ENCODE data around the gene HBB. TPM values are rescaled to one million over a fixed set of nuclear protein-coding genes. Genes with fewer than 3 reads are reported as not detected.

HBB gene
- total RNA-seq, 1 donor from 2014 or later, result not detected

- FAIRE-seq (no peak), DNase-seq (ENCODE audit: low read depth) (no peak)
- Histone ChIP-seq H3K4me3 (ENCODE audit: low read depth, low read length) (no peak overlapping the region), H3K36me3 (ENCODE audit: control insufficient read depth, insufficient read depth, low read length) (no peaks in the 10 kb centered on the region), H3K27me3 (ENCODE audit: control insufficient read depth, insufficient read depth, low read length) (no peaks in the 10 kb centered on the region)
- no peak for TF ChIP-seq CTCF (IDR thresholded peaks at IDR 0.05; ENCODE audit: insufficient read depth, low read length, severe bottlenecking)
Measured at GRCh38 chr11:5210376-5210885, 16.4 kb downstream of the HBB start.

DNA sequence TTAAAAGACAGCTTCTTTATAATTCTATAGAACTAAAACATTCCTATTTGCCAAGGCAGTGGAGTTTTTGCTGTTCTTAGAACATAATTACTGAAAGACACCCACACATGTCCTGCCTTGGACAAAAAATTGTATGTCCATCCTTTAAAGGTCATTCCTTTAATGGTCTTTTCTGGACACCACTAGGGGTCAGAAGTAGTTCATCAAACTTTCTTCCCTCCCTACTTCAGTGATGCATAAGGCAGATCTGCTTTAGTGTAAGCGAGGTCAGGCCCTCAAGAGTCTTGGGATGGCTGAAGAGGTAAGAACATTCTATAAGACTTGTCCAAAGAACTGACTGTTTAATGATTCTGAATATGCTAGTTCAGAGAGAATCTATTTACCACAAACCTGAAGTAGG lies 22.1 kb downstream of the HBB start:
- peak; percentile 49 for TF ChIP-seq CTCF (IDR thresholded peaks at IDR 0.05; ENCODE audit: insufficient read depth, low read length, severe bottlenecking)
- FAIRE-seq (no peak), DNase-seq (ENCODE audit: low read depth) (peak; percentile 69)
- Histone ChIP-seq H3K4me3 (ENCODE audit: low read depth, low read length) (no peak overlapping the region), H3K36me3 (ENCODE audit: control insufficient read depth, insufficient read depth, low read length) (no peaks in the 10 kb centered on the region), H3K27me3 (ENCODE audit: control insufficient read depth, insufficient read depth, low read length) (no peaks in the 10 kb centered on the region)

- no peak for TF ChIP-seq CTCF (IDR thresholded peaks at IDR 0.05; ENCODE audit: insufficient read depth, low read length, severe bottlenecking)
- H3K4me3 ChIP-seq (ENCODE audit: low read depth, low read length), result no peak overlapping the region
- DNase-seq (ENCODE audit: low read depth) (no peak), FAIRE-seq (no peak)
- no peaks in the 10 kb centered on the region for H3K27me3 ChIP-seq (ENCODE audit: control insufficient read depth, insufficient read depth, low read length)
- H3K36me3 ChIP-seq (ENCODE audit: control insufficient read depth, insufficient read depth, low read length), result no peaks in the 10 kb centered on the region
Measured at GRCh38 chr11:5203366-5203765, 23.5 kb downstream of the HBB start.

- FAIRE-seq, result no peak
- TF ChIP-seq CTCF (IDR thresholded peaks at IDR 0.05; ENCODE audit: insufficient read depth, low read length, severe bottlenecking), result no peak
- no peaks in the 10 kb centered on the region for H3K27me3 ChIP-seq (ENCODE audit: control insufficient read depth, insufficient read depth, low read length)
- no peaks in the 10 kb centered on the region for H3K36me3 ChIP-seq (ENCODE audit: control insufficient read depth, insufficient read depth, low read length)
- H3K4me3 ChIP-seq (ENCODE audit: low read depth, low read length), result no peak within 1 kb of the TSS
- DNase-seq (ENCODE audit: low read depth), result no peak
Measured at GRCh38 chr11:5200582-5200981, 26.3 kb downstream of the HBB start, which contains the start of gene OR51V1. Gene OR51V1, minus strand, starts transcription at chr11:5200682. Its CDS starts 0 bp downstream, at chr11:5200682.

DNA sequence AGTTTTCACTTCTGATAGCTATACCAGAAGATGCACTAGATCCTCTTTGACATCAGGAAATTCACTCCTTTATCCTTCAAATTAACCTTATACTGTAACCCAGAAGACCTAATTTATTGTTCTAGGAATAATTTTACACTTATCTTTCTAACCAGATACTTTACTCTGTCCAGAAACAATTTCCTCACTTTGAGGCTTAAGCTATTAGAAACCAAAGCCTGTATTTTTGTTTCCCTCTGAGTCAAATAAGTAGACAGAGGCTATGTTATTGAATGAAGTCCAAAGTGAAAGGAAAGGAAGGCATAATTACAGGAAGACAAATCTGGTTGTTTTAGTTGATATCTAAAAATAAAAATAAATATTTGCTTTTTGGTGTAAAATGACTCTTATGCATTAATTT lies 28.6 kb downstream of the HBB start:
- no peaks in the 10 kb centered on the region for H3K27me3 ChIP-seq (ENCODE audit: control insufficient read depth, insufficient read depth, low read length)
- no peaks in the 10 kb centered on the region for H3K36me3 ChIP-seq (ENCODE audit: control insufficient read depth, insufficient read depth, low read length)
- TF ChIP-seq CTCF (IDR thresholded peaks at IDR 0.05; ENCODE audit: insufficient read depth, low read length, severe bottlenecking), result no peak
- DNase-seq (ENCODE audit: low read depth) (no peak), FAIRE-seq (no peak)
- H3K4me3 ChIP-seq (ENCODE audit: low read depth, low read length), result no peak overlapping the region

GRCh38 chr11:5197536-5197935 lies 29.3 kb downstream of the HBB start:
- DNase-seq (ENCODE audit: low read depth) (no peak), FAIRE-seq (no peak)
- Histone ChIP-seq H3K4me3 (ENCODE audit: low read depth, low read length) (no peak overlapping the region), H3K27me3 (ENCODE audit: control insufficient read depth, insufficient read depth, low read length) (no peaks in the 10 kb centered on the region), H3K36me3 (ENCODE audit: control insufficient read depth, insufficient read depth, low read length) (no peaks in the 10 kb centered on the region)
- TF ChIP-seq CTCF (IDR thresholded peaks at IDR 0.05; ENCODE audit: insufficient read depth, low read length, severe bottlenecking), result no peak

All from bronchial epithelial cell (primary cell).